ENCODE data around the gene ADA.

DNA sequence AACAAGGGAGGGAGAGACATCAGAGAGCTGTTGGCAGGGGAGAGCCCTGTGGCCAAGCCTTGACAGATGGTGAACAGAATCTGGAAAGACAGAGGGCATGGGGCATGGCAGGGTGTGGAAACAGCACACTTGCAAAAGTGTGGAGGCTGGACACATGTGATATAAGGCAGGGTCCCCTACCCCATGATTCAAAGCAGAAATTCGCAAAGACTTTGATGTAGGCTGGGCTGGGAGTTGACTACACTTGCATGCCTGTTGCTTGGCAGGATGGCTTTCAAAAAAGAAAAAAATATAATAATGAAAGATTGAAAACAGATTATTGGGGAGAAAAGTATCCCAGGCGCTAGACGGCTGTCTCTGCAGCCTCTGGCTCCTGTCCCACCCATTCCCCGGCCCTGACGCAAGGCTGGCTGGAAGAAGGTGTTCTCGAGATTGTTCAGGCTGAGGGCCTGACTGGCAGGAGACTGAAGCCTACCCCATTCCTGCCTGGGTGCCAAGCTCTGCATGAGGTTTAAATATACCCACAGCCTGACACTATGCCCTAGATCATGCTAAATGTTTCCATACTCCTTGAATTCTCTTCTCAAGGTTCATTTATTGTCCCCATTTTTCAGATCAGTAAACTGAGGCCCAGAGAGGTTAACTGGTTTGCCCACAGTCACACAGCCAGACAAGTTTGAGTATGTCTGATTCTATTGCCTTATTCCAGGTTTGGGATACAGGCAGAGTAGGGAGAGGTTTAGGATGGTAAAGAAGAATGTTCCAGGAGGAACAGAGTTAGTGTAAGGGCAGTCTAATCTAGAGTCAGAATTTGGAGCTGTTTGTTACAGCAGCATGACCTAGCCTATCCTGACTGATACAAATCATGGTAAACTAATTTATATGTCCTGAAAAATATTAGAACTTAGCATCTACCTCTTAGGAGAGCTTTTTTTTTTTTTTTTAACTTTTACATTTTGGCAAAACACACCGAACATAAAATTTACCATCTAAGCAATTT, 40.2 kb upstream of the ADA start:
- no peak for TF ChIP-seq EZH2phosphoT487 (IDR thresholded peaks at IDR 0.05; ENCODE audit: insufficient read depth, low read depth)
- no peak for TF ChIP-seq EZH2 (IDR thresholded peaks at IDR 0.05; ENCODE audit: insufficient read depth, poor library complexity, severe bottlenecking)

All from GM23248 (cell line).